ENCODE measurements around the gene HAPLN3.

- TF ChIP-seq CTCF (conservative IDR thresholded peaks at IDR 0.05; ENCODE audit: low read length) (no peak), EZH2phosphoT487 (IDR thresholded peaks at IDR 0.05; ENCODE audit: borderline replicate concordance) (no peak)
Measured at GRCh38 chr15:88932875-88933330, 37.6 kb upstream of the HAPLN3 start.
